ENCODE data around the gene TNRC6C.
"Not testable (repeated sequence)": the region's sequence is repeated elsewhere in the genome, so short reads cannot be mapped to it uniquely, and the experiment has no call there.

The TNRC6C gene

DNA sequence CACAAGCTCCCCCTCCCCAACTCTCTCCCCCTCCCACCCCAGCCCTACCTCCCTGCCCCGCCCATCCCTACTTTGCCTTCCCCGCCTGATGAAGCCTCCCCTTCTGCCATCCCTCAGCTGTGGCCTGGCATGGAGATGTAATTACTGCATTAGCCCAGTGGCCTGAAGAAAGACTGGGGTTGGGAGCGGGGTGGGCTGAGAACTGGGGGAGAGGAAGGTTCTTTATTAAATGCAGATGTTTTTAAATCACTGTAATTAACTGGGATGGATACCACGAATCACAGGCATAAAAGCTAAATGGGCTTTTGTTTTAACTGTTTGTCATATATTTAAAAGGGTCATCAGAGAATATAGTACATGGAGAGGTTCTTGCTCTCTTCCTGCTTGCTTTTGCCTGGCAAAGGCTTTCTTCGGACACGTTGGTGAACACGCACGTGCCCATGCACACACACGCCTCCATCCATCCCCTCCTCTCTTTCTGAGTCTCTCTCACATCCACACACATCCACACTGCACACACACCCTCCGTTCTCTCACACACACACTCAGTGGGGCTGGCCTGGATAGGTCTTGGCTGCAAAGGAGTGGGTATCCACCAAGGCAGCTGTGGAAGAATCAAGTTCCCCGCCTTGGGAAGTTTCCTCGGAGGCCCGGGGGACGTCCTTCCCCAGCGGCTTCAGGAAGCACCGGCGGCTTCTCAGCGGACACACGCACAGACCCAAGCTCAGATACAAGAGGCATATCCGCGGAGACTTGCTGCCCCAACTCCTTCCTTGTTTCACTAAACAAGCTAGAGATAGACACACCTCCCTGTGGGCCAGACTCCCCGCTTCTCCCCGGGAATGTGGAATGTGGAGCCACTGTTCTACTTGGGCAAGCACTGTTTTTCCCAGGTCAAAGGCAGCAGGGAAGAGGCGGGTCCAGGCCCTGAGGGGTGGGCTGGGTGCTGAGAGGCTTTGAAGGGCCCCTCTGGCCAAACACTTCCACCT is 27.4 kb upstream of the TNRC6C start:
- no peak for DNase-seq

- DNase-seq = no peak
Measured at GRCh38 chr17:77933777-77934398, 24.6 kb upstream of the TNRC6C start.

GRCh38 chr17:77935121-77935571 is 23.4 kb upstream of the TNRC6C start:
- DNase-seq = peak in 1 of 2 experiments; percentile 38

- DNase-seq = not testable (repeated sequence)
Measured at GRCh38 chr17:77935744-77936143, 22.8 kb upstream of the TNRC6C start.

DNA sequence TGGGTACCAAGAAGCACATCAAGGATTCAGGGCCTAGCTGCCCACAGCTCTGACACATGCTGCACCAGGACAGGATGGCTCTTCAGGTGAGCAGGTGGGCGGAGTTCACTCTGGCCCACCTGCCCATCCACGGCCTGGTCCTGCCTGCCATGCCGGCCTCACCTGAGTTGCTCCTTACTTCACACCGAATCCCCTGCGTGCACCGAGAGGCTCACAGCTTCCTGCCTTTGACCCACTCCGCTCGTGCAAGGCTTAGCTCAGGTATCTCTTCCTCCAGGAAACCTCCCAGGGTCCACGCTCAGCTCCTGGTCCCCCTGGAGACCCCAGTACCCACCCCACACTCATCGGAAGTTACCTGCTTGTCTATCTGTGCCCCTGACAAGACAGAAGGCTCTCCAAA is 21.6 kb upstream of the TNRC6C start:
- no peak for DNase-seq

DNA sequence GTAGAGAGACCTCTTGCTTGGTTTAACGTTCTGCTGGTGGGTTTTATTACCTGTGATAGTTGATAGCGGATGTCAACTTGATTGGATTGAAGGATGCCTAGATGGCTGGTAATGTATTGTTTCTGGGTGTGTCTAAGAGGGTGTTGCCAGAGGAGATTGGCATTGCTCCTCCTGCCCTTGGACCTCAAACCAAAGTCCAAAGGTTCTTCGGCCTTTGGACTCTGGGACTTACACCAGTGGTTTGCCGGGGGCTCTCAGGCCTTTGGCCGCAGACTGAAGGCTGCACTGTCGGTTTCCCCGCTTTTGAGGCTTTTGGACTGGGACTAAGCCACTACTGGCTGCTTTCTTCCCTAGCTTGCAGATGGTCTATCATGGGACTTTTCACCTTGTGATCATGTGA is 17.5 kb upstream of the TNRC6C start:
- DNase-seq = no peak

DNA sequence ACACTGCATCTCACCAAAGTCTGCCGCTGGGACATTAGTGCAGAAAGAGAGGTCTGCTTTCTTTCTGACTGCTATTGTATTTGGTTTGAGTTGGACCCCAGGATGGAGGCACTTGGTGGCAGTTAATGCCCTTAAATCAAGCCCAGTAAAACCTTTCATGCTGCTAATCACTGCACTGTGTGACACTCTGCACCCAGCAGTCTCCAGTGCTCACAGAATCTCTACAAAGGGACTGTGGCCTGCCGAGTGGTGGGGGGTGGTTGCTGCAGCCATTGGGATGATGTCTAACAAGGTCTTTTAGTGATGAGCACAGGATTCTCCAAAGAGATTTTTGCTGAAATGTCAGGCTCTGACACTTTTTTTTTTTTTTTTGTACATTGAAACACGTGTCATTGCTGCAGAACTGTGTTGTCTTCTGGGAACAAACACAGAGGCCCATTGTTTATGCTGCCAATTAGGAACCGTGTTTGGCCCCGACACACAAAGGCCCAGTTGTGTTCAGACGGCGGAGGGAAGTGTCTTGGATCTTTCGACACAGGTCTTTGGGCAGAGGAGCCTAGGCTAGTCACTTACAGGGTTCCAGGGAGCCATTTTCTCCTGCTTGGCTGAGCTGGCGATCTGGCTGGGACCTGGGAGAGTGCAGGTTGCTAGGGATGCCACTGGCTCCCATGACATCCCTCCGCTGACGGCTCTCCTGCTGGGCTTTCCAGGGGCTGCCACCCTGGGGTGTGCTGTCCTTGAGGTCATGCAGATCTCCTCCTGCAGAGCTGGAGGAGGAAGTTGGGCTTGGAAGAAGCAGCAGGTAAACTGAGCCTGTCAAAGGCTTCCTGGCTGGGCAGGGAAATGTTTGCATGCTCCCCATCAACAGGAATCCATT is 16.2 kb upstream of the TNRC6C start:
- no peak for DNase-seq

- DNase-seq = no peak
Measured at GRCh38 chr17:77943971-77944370, 14.5 kb upstream of the TNRC6C start.

DNA sequence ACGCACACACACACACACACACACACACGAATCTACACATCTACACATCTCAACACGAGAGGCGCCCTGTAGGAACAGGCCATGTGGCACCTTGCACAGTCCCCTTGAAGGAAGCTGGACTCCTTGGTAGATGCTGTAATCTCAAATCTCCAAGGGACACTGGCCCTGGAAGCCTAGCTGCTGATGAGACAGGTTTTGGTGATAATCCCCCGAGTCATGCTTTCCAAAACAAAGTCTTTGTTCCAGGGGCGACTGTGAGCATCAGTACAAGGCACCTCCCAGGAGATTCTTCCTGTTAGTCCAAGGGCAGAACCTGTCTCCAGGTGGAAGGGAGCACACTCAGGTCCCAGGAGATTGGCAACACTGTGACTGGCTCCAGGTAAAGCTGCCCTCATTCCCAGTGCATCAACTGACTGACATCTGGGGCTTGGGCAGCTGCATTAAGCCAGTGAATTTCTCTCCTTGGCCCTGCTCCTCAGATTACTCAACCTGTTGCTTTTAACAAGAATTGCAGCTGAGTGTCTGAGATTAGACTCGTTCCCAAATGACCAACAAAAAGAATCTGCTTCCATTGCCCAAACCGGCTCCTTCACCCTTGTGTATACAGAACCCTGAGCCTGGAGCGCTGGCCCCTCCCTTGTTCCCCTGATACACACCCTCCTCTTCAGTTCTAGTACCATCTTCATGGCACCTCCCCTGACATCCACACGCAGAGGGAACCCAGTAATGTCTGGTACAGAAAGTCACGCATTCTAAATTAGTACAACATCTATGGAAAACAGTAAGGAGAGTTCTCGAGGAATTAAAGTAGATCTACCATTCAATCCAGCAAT is 13.9 kb upstream of the TNRC6C start:
- peak; percentile 49 to 66 for DNase-seq

GRCh38 chr17:77946900-77947645 is 11.4 kb upstream of the TNRC6C start:
- no peak for DNase-seq

DNA sequence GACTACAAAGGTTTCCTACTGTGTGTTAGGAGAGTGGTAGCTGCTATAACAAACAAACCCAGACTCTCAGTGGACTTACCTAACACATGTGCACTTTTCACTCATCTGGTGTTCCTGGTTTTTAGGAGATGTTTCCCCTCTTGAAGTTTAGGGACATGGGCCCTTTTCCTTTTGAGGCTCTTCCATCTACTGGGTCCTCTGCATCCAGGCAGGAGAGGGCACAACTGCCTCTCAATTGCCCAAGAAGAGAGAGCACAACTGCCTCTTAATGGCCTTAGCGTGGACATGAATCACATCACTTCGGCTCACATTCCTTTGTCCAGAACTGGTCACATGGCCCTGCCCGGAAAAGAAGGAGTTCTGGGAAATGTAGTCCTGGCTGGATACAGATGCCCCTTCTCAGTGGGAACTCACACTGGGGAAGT is 9.8 kb upstream of the TNRC6C start:
- DNase-seq = peak; percentile 14 to 55

GRCh38 chr17:77951123-77951522 is 7.4 kb upstream of the TNRC6C start:
- no peak for DNase-seq

- no peak for DNase-seq
Measured at GRCh38 chr17:77952368-77952767, 6.1 kb upstream of the TNRC6C start.

DNA sequence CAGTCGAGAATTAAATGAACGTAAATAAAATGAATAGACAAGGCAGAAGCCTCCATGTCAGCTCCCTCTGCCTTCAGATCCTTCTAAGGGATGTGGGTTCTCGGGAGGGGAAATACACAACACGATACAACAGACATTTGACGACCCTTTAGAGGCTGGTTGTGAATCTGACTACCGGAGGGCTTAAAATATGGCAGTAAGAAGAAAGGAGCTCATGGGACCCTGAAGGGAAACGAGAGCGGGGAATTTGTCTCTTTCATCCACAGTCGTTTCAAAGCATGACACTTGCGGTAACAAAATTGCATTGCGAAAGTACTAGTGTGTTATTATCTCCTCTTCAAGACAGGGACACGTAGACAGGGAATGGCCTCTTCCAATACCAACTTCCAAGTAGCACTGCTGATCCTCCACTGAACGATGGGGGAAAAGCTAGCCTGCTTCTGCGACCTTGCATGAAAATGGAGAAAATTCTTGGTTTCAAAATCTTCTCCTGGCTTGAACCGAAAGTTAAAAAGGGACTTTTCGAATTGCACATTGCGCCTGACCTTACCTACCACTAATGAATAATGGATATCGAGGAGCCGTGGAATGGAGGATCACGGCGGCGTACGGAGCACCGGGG is 1.2 kb upstream of the TNRC6C start:
- DNase-seq = peak in 1 of 2 experiments; percentile 50

GRCh38 chr17:77958716-77959125 is 218 bp downstream of the TNRC6C start:
- no peak for DNase-seq

DNA sequence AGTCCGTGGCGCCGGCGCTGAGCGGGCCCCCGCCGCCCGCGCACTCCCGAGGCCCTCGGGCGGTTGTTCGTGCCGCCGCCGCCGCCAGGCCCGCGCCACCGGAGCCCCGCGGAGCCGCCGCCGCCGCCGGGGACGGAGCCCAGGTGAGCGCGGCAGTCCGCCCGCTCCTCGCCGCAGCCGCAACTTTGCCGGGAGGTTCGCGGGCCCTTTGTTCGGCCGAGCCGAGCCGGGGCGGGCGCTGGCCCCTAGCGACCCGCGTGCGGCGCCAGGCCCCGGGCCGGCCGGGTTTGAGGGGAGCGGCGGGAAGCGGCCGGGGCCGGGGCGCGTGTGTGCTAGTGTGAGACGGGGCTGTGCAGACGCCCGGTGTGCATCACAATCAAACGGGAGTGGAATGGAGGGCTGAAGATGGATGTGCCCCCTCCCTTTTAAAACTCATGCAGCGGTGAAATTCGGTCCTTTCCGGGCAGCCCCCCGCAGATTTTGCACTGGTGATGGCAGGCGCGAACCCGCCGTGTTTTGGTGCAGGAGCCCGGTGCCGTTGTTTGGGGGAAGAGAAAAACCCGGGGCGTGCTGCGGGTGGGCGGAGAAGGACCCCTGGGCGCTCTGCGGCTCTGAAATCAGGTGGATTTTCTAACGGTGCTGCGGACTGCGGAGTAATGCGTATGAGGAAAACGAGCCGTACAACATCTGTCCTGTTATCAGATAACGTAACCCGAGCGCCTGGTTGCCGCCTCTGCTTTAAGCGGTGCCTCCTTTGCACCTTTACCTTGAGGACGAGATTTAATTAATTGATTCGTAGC is 823 bp downstream of the TNRC6C start:
- DNase-seq = peak; percentile 42 to 69

DNA sequence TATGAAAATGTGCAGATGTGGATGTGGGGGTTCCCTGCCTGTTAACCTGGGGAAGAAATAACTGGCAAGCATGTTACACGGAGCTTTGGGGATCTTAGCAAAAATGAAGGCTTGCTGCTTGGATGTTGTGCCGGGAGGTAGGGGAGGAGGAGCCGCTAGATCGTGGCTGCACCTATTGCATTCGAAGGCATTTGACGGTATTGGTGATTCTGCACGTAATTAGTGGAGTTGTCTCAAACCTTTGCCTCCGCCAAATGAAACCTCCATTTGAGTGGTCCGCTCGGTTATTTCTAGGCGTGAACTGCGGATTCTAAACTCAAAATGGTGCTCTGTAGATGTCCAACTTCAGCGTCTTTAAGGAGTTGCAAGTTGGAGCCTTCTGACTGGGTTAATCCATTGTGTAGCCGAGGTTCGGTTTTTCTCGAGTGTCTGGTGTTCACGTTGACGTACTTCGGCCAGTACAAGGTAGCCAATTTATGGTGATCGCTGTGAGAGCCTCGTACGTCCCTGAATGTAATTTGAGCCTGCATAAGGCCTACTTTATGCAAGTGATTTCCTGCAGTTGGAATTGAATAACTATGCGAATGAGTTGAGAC is 1.5 kb downstream of the TNRC6C start:
- DNase-seq = peak; percentile 75 to 86

- DNase-seq = peak; percentile 13 to 64
Measured at GRCh38 chr17:77961741-77962140, 3.2 kb downstream of the TNRC6C start.

DNA sequence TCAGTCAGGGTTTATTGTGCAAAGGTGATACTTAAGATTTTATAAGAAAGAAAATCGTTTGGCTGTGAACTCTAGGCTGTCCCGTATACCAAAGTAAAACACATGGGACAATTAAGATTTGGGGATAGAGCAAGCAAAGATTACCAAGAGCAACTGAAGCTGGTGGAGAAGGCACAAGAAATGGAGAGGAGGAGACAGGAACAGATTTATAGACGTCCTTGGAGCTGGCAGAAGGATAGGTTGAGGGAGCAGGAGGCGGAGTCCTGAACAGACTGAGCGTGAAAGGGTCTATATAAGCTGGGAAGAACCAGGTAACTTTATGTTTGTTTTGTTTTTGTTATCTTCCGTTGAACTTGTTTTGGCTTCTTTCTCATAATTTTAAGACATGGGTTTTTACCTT is 3.8 kb downstream of the TNRC6C start:
- no peak for DNase-seq
